Renal pelvis (tissue), 4 donors: ENCODE data around the gene POLD4. TPM values are rescaled to one million over a fixed set of nuclear protein-coding genes. Genes with fewer than 3 reads are reported as not detected.
A peak's percentile ranks its signal among the peaks of the same experiment; 100 is the strongest.

Experiments
- DNase-seq: peaks from one replicate; pipeline ENCODE4 v3.0.0-alpha.2; 2013
- polyA plus RNA-seq, 3 donors: library from polyadenylated mRNA; unstranded; fragments of 120-200 nt; gene quantifications; one replicate each; pipeline ENCODE4 v1.2.1, GENCODE V29; 2013; ENCODE audit not compliant: insufficient read length in 3 of 3

Gene POLD4
- polyA plus RNA-seq, 3 donors: 29.3 to 37.4 (median 32.8) TPM

DNA sequence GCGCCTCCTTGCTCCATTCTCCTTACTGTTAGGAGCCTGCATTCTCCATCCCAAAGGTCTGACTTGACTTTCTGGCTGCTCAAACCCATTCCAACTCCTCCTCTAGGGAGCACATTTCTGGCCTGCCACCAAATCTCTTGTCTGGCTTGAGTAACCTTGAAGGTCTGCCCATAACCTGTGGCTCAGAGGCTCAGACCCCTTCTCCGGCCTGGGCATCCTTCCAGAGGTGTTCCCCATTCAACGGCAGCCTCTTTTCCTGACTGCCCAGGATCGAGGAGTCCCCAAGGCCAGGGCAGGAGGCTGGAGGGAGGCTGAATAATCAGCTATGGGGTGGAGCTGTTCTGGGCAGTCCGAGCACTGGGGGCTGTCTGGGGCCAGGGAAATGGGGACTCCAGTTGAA is 40.6 kb upstream of the POLD4 start:
- DNase-seq: no peak

- DNase-seq: no peak
These were observed 40.1 kb upstream of the POLD4 start for GRCh38 chr11:67393437-67393836.

- DNase-seq: no peak
These were observed 38.9 kb upstream of the POLD4 start for GRCh38 chr11:67392183-67392715.

DNA sequence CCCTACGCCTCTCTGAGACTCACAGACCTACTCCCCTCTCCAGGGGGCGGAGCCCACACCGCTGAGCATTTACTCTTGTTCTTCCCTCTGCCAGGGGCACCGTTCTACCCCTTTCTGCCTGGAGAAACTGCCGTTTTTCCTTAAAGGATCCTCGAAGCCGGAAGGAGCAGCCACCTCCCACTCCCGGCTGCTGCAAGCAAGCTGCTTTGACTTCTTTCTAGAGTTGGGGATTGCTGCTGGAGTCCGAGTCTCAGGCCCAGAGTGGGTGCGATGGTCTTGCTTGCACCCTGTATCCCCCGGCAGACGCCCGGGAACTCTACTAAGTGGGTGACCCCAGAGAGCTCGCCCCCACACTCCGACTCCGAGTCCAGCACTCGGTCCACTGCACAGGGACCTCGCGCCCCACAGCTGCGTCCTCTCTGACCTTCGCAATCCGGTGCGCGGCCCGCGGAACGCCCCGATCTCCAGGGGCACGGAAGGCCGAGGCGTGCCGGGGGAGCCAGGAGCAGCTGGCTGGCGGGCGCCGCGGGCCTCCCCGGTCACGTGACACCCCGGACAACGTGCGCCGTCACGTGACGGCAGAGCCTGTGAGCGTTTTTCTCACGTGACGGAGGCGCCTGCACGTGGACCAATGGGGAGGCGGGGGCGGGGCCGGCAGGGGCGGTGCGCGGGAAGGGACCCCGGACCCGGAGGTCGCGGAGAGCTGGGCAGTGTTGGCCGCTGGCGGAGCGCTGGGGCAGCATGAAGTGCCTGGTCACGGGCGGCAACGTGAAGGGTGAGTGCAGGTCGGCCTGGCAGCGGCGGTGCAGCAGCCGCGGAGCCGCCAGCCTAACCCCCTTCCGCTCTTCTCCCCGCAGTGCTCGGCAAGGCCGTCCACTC is 38.2 kb upstream of the POLD4 start, which contains the start of gene RAD9A:
Gene RAD9A, plus strand, starts transcription at position 683 of the 879 bp plus-strand sequence. Its CDS starts 59 bp downstream, at position 742.
- DNase-seq: peak; percentile 96

GRCh38 chr11:67390947-67391303 is 37.6 kb upstream of the POLD4 start:
- no peak for DNase-seq

- no peak for DNase-seq
These were observed 36.1 kb upstream of the POLD4 start for GRCh38 chr11:67389477-67389876.

- DNase-seq: no peak
These were observed 34.2 kb upstream of the POLD4 start for GRCh38 chr11:67387518-67387917.

DNA sequence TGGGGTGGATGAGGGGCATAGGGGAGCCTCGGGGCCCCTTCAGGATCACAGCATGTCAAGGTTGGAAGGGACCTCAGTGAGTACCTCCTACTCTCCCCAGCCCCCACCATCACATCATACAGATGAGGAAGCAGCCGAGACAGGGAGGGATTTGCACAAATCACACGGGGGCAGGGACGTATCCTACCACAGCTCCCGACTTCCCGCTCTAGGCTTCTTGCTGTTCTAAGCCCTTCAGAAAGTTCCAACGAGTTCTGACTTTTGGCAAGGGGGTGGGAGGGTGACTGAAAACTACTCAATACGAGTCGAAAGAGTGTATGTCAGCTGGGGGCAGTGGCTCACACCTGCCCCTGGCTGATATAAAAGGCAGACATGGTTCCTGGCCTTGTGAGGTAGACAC is 33.7 kb upstream of the POLD4 start:
- no peak for DNase-seq

DNA sequence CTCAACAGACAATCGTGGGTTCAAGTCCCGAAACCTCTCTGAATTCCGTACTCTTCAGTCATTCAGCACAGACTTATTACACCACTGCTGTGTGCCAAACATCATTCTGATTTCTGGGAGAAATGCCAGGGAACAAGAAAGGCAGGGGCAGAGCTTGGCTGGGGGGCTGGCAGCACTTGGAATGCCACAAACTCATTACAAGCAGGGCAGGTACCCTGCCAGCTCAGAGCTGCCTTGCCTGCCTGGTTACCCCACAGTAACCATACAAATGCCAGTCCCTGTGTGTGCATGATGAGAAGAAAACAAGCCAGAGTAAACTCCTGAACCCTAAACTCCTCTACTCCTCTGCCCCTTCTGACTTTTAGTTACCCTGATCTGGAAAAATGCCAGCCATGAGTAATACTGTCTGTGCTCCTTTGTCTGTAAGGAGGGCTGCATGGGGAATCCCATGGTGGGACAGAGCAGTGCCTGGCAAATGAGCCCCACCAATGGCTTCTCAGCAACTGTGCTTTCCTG is 31.6 kb upstream of the POLD4 start:
- no peak for DNase-seq

GRCh38 chr11:67382276-67383136 is 29.2 kb upstream of the POLD4 start:
- DNase-seq: no peak

DNA sequence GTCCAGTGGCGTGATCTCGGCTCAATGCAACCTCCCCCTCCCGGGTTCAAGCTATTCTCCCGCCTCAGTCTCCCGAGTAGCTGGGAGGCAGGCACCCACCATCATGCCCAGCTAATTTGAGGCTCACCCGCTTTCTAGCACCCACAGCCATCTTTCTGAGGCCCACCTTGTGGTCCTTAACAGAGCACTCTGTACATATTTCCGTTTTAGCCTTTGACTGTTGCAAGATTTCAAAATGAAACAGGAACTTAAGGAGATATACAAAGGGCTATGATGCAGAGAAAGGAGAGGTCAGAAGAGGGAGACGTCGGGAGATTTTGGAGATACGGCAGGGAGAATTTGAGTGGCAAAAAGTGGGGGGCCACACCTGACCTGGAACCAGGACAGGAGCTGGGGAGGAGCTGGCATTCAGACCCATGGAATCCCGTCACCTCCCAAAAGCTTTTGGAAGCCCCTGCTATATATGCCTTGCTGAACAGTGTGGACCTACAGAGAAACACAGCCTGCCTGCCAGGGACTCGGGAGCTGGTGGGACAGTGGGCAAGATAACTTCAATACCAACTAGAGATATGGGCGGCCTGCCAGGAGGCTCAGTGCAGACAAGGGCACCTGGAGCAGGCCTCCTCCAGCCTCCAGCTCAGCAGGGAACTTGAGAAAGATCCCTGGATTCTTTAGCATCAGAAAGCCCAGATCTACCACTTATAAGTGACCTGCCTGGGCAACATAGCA is 28.1 kb upstream of the POLD4 start:
- DNase-seq: no peak

- no peak for DNase-seq
These were observed 26.0 kb upstream of the POLD4 start for GRCh38 chr11:67379061-67380058.

GRCh38 chr11:67378544-67378943 is 25.2 kb upstream of the POLD4 start:
- no peak for DNase-seq

DNA sequence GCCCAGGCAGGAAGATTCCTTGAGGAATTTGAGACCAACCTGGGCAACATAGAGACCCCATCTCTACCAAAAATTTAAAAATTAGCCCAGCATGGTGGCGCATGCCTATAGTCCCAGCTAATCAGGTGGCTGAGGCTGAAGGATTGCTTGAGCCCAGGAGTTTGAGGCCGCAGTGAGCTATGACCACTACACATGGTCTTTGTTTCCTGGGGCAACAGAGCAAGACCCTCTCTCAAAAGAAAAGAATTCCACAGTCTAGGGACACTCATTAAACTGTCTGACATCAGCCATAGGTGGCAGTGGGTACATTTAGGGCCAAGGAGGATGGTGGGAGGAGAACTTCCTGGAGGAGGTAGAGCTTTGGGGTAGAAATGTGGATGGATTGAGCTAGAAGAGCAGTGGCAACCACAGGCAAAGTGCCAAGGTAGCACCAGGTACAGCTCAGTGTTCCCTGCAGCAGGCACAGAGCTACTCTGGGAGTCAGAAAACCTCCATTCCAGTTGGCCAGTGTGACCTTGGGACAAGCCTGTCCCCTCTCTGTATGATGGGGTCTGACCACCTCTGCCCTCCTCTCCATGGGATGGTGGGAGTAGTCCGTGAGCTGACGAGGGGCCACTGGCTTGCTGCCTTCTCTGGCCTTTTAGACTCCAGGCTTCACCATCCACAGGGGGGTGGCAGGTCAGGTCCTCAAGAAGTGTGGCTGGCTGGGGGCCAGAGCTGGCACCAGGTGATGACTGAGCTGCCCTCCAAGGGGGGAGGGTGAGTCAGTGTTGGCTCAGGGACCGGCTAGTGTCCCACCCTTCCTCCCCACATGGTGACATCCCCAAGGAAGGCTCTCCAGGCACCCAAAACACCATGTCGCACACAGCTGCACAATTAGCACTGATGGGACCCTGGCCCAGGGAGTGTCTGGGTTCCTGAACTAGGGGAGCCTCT is 23.8 kb upstream of the POLD4 start:
- no peak for DNase-seq

GRCh38 chr11:67376063-67376820 is 22.9 kb upstream of the POLD4 start:
- DNase-seq: no peak

- no peak for DNase-seq
These were observed 22.1 kb upstream of the POLD4 start for GRCh38 chr11:67375320-67376055.

DNA sequence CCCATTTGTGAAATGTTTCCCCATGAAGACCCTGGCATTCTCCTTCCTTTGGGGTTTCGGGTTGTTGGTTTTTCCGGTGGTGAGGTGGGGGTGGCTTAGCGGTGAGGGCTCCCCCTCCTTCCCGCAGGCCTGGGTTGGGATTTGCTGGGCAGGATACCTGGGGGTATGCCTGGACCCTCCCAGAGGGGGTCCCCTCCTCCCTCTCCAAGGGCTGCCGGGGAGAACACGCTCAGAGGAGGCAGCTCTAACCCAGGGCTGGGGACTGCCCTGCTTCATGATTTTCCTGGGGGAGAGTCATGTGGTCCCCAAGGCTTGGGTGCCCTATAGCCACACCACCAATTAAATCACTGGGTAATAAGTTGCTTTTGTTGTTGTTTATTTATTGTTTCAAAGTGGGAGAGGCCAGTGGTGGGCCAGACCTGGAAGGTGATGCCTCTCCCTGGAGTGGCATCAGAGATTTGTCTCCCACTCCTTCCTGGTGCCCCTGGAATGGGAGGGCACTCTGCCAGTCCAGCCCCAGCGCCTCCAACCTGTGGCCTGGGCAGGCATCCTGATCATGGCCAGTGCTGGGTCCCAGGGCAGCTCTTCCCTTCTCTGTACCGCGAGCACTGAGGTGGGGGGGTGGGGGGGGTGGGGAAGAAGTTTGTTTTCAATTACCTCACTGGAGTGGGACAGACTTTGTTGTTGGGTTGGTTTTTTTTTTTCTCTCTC is 21.4 kb upstream of the POLD4 start:
- DNase-seq: no peak
